ENCODE results near the gene BCL2A1.

The BCL2A1 gene

DNA sequence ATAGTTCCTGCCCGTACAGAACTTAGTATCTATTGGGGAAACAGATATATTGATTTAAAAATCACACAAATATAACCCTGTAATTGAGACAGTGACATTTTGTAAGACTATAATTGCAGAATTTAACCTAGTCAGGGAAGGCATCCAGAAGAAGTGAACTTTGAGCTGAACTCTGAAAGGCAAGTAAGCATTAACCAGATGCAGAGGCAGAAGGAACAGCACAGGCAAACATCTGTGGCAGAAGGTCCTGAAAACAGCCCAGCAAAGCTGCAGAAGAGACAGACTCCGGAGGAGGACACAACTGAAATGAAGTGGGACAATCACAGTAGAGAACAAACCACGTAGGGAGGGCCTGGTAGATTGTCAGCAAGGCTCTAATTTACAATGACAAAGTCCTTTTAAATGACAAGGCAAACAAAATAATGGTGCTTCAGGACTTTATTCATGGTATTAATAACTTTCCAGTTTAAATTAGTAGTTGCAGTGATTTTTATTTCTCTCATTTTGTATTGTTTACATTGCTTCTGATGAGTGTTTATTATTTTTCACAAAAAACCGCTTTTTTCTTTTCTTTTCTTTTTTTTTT lies 14.5 kb downstream of the BCL2A1 start:
- no peak for DNase-seq (ENCODE audit: low read depth)
- no peak for TF ChIP-seq CTCF (conservative IDR thresholded peaks at IDR 0.05; ENCODE audit: low read length)
- no peak overlapping the region for H3K4me3 ChIP-seq (ENCODE audit: low read length)

- no peak for DNase-seq (ENCODE audit: low read depth)
- H3K4me3 ChIP-seq (ENCODE audit: low read length) = no peak overlapping the region
- no peak for TF ChIP-seq CTCF (conservative IDR thresholded peaks at IDR 0.05; ENCODE audit: low read length)
These were observed 16.3 kb downstream of the BCL2A1 start for GRCh38 chr15:79954661-79955060.

DNA sequence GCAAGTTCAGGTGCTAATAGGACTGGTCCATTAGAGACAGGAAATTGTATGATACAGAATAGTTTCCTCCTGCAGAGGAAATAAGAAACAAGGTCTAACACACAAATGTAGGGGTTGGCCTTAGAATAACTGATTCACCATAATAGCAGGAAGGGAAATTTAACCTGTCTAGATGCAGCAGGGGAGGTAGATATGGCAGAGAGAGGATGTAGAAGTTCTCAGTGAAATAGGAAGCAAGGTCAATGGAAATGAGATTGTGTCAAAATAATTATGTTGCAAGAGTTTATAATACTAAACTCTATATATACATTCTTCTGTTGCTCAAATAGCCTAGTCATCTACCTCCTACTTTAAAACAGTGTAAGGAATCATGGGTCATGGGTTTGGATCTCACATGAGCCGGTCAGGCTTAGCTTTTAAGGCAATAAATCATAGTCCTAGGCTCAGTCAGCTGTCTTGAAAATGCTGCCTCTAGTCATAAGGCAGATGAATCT lies 17.0 kb downstream of the BCL2A1 start:
- DNase-seq (ENCODE audit: low read depth) = no peak

DNA sequence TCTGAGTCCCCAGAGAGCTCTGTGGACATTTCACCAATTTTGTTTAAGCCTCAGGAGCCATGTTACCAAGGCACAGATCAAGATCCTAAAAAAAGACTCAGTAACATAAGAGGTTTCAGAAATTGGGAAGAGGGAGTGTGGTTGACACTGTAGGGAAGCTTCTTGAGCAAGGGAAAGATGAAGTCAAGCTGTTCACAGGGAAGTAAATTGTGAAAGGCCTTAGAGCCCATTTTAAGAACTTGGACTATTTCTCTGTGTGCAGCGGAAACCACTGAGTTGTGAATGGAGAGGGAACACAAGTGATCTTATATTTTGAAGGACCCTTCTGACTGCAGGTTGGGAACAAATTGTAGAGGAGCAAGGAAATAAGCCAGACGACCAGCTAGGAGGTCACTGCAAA lies 18.7 kb downstream of the BCL2A1 start:
- TF ChIP-seq CTCF (conservative IDR thresholded peaks at IDR 0.05; ENCODE audit: low read length) = no peak
- H3K4me3 ChIP-seq (ENCODE audit: low read length) = no peak overlapping the region
- DNase-seq (ENCODE audit: low read depth) = no peak

More for the DNA sequence above, 17.0 kb downstream of the BCL2A1 start:
- no peak overlapping the region for H3K4me3 ChIP-seq (ENCODE audit: low read length)
- TF ChIP-seq CTCF (conservative IDR thresholded peaks at IDR 0.05; ENCODE audit: low read length) = no peak

DNA sequence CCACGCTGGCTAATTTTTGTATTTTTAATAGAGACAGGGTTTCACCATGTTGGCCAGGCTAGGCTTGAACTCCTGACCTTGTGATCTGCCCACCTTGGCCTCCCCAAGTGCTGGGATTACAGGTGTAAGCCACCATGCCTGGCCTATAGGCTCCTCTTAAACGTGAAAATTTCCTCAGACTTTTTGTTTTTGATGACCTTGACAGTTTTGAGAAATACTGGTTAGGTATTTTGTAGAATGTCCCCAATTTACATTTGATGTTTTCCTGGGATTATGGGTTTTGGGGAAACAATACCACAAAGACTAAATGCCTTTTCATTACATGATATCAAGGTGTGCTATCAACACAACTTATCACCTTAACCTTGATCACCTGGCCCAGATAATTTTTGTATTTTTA lies 20.7 kb downstream of the BCL2A1 start:
- H3K4me3 ChIP-seq (ENCODE audit: low read length) = no peak overlapping the region
- TF ChIP-seq CTCF (conservative IDR thresholded peaks at IDR 0.05; ENCODE audit: low read length) = no peak
- no peak for DNase-seq (ENCODE audit: low read depth)

- DNase-seq (ENCODE audit: low read depth) = no peak
- no peak for TF ChIP-seq CTCF (conservative IDR thresholded peaks at IDR 0.05; ENCODE audit: low read length)
- no peak overlapping the region for H3K4me3 ChIP-seq (ENCODE audit: low read length)
These were observed 22.2 kb downstream of the BCL2A1 start for GRCh38 chr15:79948761-79949160.

DNA sequence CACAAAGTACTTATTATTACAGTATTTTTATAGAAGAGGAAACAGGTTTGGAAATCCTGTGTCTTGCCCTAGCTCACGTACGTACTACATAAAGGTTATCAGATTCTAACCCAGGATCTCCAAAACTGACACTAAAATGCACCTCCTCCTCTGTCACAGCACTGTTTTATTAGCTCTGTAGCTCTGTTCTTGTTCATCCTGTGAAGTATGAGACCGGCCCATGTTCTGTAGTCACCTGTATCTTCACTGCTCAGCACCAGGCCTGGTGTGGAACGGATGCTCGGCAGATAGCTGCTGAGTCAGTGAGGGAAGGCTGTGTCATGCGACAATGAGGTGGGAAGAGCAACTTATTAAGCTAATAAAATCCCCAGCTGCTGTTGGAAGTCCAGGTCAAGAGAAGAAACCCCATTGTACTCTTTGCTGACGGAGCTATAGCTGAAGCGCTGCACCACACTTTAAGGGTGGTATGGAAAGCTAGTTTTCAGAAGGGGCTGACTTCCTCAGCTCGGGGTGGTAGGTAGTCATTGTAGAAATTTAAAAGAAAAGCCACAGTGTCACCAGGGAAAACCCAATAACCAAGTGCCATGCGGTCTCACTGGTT lies 22.8 kb downstream of the BCL2A1 start:
- TF ChIP-seq CTCF (conservative IDR thresholded peaks at IDR 0.05; ENCODE audit: low read length) = no peak
- no peak for DNase-seq (ENCODE audit: low read depth)
- H3K4me3 ChIP-seq (ENCODE audit: low read length) = no peak overlapping the region

All from AG10803 (cell line).